WI38 (cell line): ENCODE measurements around the gene PROP1.
"Not testable (repeated sequence)": the region's sequence is repeated elsewhere in the genome, so short reads cannot be mapped to it uniquely, and the experiment has no call there.

Source experiments
- H3K4me3 ChIP-seq: 2 replicates; pipeline ENCODE4 v1.5.1; 2011; ENCODE audit warnings: low read depth, mild to moderate bottlenecking, control low read depth, low read length
- CTCF ChIP-seq: IDR thresholded peaks from 2 replicates; pipeline ENCODE4 v1.5.1; 2012; ENCODE audit warnings: low read depth, mild to moderate bottlenecking, control low read depth, low read length

The PROP1 gene

GRCh38 chr5:177995691-177996595 is at the start of gene PROP1:
Gene PROP1 (minus strand): TSS chr5:177996242. CDS start chr5:177995933, 309 bp downstream.
- no peak within 1 kb of the TSS for H3K4me3 ChIP-seq
- no peak for TF ChIP-seq CTCF

GRCh38 chr5:178019379-178020030 is 23.5 kb upstream of the PROP1 start:
- not testable (repeated sequence) for H3K4me3 ChIP-seq

- not testable (repeated sequence) for H3K4me3 ChIP-seq
Measured at GRCh38 chr5:178012758-178013157, 16.7 kb upstream of the PROP1 start.

GRCh38 chr5:178011816-178012554 is 15.9 kb upstream of the PROP1 start:
- H3K4me3 ChIP-seq, result not testable (repeated sequence)

GRCh38 chr5:178007272-178007671 is 11.2 kb upstream of the PROP1 start:
- not testable (repeated sequence) for H3K4me3 ChIP-seq

GRCh38 chr5:178006536-178007231 is 10.6 kb upstream of the PROP1 start:
- H3K4me3 ChIP-seq, result not testable (repeated sequence)

GRCh38 chr5:178006181-178006535 is 10.1 kb upstream of the PROP1 start:
- H3K4me3 ChIP-seq, result not testable (repeated sequence)

- no peak for TF ChIP-seq CTCF
- H3K4me3 ChIP-seq, result no peak overlapping the region
Measured at GRCh38 chr5:177997846-177998245, 1.8 kb upstream of the PROP1 start.

- no peak overlapping the region for H3K4me3 ChIP-seq
- TF ChIP-seq CTCF, result no peak
Measured at GRCh38 chr5:177997319-177997670, 1.3 kb upstream of the PROP1 start.

GRCh38 chr5:177996660-177997318 is 747 bp upstream of the PROP1 start:
- H3K4me3 ChIP-seq, result no peak overlapping the region
- TF ChIP-seq CTCF, result no peak
